ENCODE measurements around the gene CRACR2A. TPM values are rescaled to one million over a fixed set of nuclear protein-coding genes. Genes with fewer than 3 reads are reported as not detected.

Gene CRACR2A
- total and polyA plus RNA-seq, 10 of the 15 experiments (the other 5 are each of a cell fraction or from before 2014, with no cell fraction given): 2.1 to 18.0 (median 13.2) TPM

DNA sequence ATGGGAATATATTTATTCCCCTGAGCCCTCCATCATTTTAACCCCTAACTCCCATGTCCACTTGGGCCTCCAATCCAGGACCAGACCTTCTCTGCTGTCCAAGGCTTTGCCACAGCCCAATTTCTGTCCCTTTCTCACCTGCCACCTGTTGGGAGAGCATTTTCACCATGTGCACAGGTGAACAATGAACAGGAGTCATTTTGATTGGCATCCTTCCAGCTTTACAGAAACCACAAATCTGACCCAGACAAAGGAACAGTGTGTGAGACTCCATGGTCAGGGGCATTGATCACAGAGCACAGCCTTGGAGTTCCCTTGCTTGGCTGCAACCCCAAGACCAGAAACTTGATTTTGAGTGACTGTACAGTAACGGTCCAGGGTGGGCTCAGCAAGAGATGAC lies 91.9 kb downstream of the CRACR2A start (continued):
- TF ChIP-seq, protein P1, sequence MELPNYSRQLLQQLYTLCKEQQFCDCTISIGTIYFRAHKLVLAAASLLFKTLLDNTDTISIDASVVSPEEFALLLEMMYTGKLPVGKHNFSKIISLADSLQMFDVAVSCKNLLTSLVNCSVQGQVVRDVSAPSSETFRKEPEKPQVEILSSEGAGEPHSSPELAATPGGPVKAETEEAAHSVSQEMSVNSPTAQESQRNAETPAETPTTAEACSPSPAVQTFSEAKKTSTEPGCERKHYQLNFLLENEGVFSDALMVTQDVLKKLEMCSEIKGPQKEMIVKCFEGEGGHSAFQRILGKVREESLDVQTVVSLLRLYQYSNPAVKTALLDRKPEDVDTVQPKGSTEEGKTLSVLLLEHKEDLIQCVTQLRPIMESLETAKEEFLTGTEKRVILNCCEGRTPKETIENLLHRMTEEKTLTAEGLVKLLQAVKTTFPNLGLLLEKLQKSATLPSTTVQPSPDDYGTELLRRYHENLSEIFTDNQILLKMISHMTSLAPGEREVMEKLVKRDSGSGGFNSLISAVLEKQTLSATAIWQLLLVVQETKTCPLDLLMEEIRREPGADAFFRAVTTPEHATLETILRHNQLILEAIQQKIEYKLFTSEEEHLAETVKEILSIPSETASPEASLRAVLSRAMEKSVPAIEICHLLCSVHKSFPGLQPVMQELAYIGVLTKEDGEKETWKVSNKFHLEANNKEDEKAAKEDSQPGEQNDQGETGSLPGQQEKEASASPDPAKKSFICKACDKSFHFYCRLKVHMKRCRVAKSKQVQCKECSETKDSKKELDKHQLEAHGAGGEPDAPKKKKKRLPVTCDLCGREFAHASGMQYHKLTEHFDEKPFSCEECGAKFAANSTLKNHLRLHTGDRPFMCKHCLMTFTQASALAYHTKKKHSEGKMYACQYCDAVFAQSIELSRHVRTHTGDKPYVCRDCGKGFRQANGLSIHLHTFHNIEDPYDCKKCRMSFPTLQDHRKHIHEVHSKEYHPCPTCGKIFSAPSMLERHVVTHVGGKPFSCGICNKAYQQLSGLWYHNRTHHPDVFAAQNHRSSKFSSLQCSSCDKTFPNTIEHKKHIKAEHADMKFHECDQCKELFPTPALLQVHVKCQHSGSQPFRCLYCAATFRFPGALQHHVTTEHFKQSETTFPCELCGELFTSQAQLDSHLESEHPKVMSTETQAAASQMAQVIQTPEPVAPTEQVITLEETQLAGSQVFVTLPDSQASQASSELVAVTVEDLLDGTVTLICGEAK (IDR thresholded peaks at IDR 0.05; ENCODE audit: borderline replicate concordance): no peak

DNA sequence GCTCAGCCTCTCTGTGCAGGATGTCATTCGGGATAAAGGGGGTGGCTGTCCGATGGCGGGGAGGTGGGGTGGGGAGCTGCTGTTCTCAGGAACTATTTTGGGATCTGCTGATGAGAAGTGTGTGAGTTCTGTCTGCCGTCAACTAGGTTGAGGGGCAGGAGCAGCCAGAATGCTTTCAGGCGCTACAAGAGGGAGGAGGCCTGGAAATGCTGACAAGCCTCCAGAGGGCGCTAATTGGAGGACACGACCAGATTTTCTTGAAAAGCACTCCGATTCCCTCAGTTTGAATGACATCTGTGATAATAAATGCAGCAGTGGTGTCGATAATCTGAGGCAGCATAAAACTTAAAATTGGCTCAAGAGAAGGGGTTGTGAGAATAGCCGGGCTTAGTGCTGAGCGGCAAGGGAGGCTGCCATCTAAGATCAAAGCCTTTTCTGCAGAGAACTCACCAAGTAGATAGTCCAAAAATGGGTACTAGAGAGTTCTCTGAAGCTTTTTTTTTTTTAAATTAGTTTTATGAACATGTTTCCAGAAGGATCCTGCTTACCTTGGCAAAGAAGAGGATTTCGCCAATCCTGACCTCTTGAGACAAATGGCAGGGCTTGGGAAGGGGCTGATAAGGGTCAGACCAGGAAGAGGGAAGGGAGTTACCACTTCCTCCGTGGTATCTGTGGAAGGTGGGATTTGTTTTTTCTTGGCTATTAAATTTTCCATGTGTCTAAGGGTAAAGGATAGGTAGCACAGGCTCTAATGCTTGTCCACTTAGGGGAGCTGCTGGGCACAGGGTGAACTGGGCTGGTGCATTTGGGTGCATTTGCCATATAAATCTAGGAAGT lies 94.4 kb downstream of the CRACR2A start:
- intact Hi-C loops (cut with micrococcal nuclease; ENCODE audit: unreplicated experiment): loop anchor here (1.0 to 5.0 kb wide), 2 partner anchors 119 to 145 kb away; no protein-coding TSS in a partner anchor
- in situ Hi-C loops (cut with MboI): no loop called here
- ChIA-PET RAD21 (ENCODE audit: unreplicated experiment) (interaction anchor here (0.9 to 1.2 kb wide), 2 partner anchors 10 to 95 kb away, joined by 3 to 4 read pairs; no protein-coding TSS in a partner anchor), CTCF (interaction anchor here (0.6 to 1.5 kb wide), 8 partner anchors 36 to 358 kb away, joined by 3 to 7 read pairs (median 4); partner anchors contain the start of gene CRACR2A), SMC1A (ENCODE audit: uncharacterized antibody, unreplicated experiment) (interaction anchor here (0.9 to 1.0 kb wide), 2 partner anchors 41 to 130 kb away, joined by 3 read pairs; no protein-coding TSS in a partner anchor), POLR2A (no interaction called here)
- no peak overlapping the region for H3K9ac ChIP-seq (ENCODE audit: control insufficient read depth, insufficient read depth, low read length)
- no peaks in the 10 kb centered on the region for H3K4me1 ChIP-seq (ENCODE audit: control insufficient read depth, insufficient read depth, low read length)
- no peaks in the 10 kb centered on the region for H3K27me3 ChIP-seq (replicated peaks in 1 of 2; ENCODE audit: control insufficient read depth in 2 of 2, insufficient read depth in 2 of 2, low read length in 1 of 2)
- H3K4me2 ChIP-seq (ENCODE audit: control insufficient read depth, insufficient read depth): no peak overlapping the region
- DNase-seq (ENCODE audit: low read depth, low spot score) (no peak), FAIRE-seq (no peak), ATAC-seq (no peak)
- no TSS peak for BruUV-seq (replicated peaks)
- no peaks in the 10 kb centered on the region for H3K9me3 ChIP-seq (replicated peaks; ENCODE audit: control insufficient read depth, insufficient read depth, low read length)
- no peak overlapping the region for H3K27ac ChIP-seq (ENCODE audit: control insufficient read depth, insufficient read depth)
- peaks cover 9% of the 10 kb centered on the region in 2 experiments; a peak in 3 of 4 replicates for H3K36me3 ChIP-seq (ENCODE audit: control insufficient read depth in 2 of 2, insufficient read depth in 2 of 2, low read length in 1 of 2)
- no peaks in the 10 kb centered on the region for H3K79me2 ChIP-seq (ENCODE audit: control insufficient read depth, insufficient read depth, low read length)
- no peaks in the 10 kb centered on the region for H4K20me1 ChIP-seq (ENCODE audit: control insufficient read depth, insufficient read depth)
- 70% methylated on average over 13 of the region's 13 CpGs for WGBS (ENCODE audit: insufficient coverage, insufficient replicate concordance, low lambda C conversion rate, missing lambda C conversion rate)
- no peak overlapping the region for H3K4me3 ChIP-seq
- no peak overlapping the region for H2AFZ ChIP-seq (ENCODE audit: control insufficient read depth, low read depth, low read length)
- TF ChIP-seq STAT3 (IDR thresholded peaks at IDR 0.05; ENCODE audit: low read depth, low read length) (no peak), MTA3 (IDR thresholded peaks at IDR 0.05; ENCODE audit: borderline replicate concordance, low read length) (no peak), POLR2A (IDR thresholded peaks at IDR 0.05; ENCODE audit: low read depth, low read length) (no peak), YBX1 (IDR thresholded peaks at IDR 0.05) (no peak), EZH2 (IDR thresholded peaks at IDR 0.05; ENCODE audit: borderline replicate concordance, control insufficient read depth, low read depth, low read length) (no peak), SPI1 (IDR thresholded peaks at IDR 0.05; ENCODE audit: borderline replicate concordance, insufficient read depth, low read depth, low read length) (no peak), RAD21 (IDR thresholded peaks at IDR 0.05; ENCODE audit: insufficient read depth, low read depth, low read length) (0 out of 2 replicates have a peak, but pooled peaks have one; percentile 24), ZSCAN29 (IDR thresholded peaks at IDR 0.05) (no peak)
- TF ChIP-seq, protein P2, sequence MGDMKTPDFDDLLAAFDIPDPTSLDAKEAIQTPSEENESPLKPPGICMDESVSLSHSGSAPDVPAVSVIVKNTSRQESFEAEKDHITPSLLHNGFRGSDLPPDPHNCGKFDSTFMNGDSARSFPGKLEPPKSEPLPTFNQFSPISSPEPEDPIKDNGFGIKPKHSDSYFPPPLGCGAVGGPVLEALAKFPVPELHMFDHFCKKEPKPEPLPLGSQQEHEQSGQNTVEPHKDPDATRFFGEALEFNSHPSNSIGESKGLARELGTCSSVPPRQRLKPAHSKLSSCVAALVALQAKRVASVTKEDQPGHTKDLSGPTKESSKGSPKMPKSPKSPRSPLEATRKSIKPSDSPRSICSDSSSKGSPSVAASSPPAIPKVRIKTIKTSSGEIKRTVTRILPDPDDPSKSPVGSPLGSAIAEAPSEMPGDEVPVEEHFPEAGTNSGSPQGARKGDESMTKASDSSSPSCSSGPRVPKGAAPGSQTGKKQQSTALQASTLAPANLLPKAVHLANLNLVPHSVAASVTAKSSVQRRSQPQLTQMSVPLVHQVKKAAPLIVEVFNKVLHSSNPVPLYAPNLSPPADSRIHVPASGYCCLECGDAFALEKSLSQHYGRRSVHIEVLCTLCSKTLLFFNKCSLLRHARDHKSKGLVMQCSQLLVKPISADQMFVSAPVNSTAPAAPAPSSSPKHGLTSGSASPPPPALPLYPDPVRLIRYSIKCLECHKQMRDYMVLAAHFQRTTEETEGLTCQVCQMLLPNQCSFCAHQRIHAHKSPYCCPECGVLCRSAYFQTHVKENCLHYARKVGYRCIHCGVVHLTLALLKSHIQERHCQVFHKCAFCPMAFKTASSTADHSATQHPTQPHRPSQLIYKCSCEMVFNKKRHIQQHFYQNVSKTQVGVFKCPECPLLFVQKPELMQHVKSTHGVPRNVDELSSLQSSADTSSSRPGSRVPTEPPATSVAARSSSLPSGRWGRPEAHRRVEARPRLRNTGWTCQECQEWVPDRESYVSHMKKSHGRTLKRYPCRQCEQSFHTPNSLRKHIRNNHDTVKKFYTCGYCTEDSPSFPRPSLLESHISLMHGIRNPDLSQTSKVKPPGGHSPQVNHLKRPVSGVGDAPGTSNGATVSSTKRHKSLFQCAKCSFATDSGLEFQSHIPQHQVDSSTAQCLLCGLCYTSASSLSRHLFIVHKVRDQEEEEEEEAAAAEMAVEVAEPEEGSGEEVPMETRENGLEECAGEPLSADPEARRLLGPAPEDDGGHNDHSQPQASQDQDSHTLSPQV (IDR thresholded peaks at IDR 0.05): no peak
- TF ChIP-seq, protein P3, sequence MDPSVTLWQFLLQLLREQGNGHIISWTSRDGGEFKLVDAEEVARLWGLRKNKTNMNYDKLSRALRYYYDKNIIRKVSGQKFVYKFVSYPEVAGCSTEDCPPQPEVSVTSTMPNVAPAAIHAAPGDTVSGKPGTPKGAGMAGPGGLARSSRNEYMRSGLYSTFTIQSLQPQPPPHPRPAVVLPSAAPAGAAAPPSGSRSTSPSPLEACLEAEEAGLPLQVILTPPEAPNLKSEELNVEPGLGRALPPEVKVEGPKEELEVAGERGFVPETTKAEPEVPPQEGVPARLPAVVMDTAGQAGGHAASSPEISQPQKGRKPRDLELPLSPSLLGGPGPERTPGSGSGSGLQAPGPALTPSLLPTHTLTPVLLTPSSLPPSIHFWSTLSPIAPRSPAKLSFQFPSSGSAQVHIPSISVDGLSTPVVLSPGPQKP (IDR thresholded peaks at IDR 0.05; ENCODE audit: low read depth, low read length): no peak

All from GM12878 (cell line).